Hepatocyte (in vitro differentiated cells): ENCODE data around the gene SMIM10L1. TPM values are rescaled to one million over a fixed set of nuclear protein-coding genes. Genes with fewer than 3 reads are reported as not detected.

Source experiments
- DNase-seq: peaks from one replicate; pipeline ENCODE4 v3.0.0-alpha.2; 2016; ENCODE audit warnings: low spot score
- H2AFZ ChIP-seq: fragments of 200-600 bp; sonication (generic); 2 replicates; pipeline ENCODE4 v1.6.0; 2016; ENCODE audit warnings: antibody characterized with exemption, mild to moderate bottlenecking
- H3K27ac ChIP-seq: fragments of 200-600 bp; sonication (generic); 2 replicates; pipeline ENCODE4 v1.5.1; 2016; ENCODE audit warnings: mild to moderate bottlenecking
- H3K27me3 ChIP-seq: fragments of 200-600 bp; sonication (generic); 2 replicates; pipeline ENCODE4 v1.6.1; 2016
- H3K36me3 ChIP-seq: fragments of 200-600 bp; sonication (generic); replicated peaks from 2 replicates; pipeline ENCODE4 v1.5.1; 2016; ENCODE audit warnings: low read depth; ENCODE audit not compliant: insufficient read depth
- H3K4me1 ChIP-seq: fragments of 200-600 bp; sonication (generic); 2 replicates; pipeline ENCODE4 v1.5.1; 2016; ENCODE audit warnings: mild to moderate bottlenecking, moderate library complexity; ENCODE audit not compliant: insufficient read depth
- H3K4me2 ChIP-seq: fragments of 200-600 bp; sonication (generic); 2 replicates; pipeline ENCODE4 v1.6.0; 2016
- H3K4me3 ChIP-seq: fragments of 200-600 bp; sonication (generic); 2 replicates; pipeline ENCODE4 v1.5.1; 2016; ENCODE audit warnings: mild to moderate bottlenecking
- H3K79me2 ChIP-seq: fragments of 200-600 bp; sonication (generic); 2 replicates; pipeline ENCODE4 v1.6.0; 2017; ENCODE audit warnings: mild to moderate bottlenecking
- H3K9me2 ChIP-seq: fragments of 200-600 bp; sonication (generic); replicated peaks from 2 replicates; pipeline ENCODE4 v1.6.0; 2017; ENCODE audit warnings: mild to moderate bottlenecking; ENCODE audit not compliant: insufficient read depth
- H3K9me3 ChIP-seq: fragments of 200-600 bp; sonication (generic); 2 replicates; pipeline ENCODE4 v1.5.1; 2016; ENCODE audit warnings: low read depth, mild to moderate bottlenecking
- H4K20me1 ChIP-seq: fragments of 200-600 bp; sonication (generic); 2 replicates; pipeline ENCODE4 v1.6.0; 2016; ENCODE audit warnings: mild to moderate bottlenecking; ENCODE audit not compliant: insufficient read depth, poor library complexity, severe bottlenecking
- CTCF ChIP-seq: fragments of 200-600 bp; sonication (generic); IDR thresholded peaks from 2 replicates; pipeline ENCODE4 v1.5.1; 2016; ENCODE audit warnings: antibody characterized with exemption, mild to moderate bottlenecking; ENCODE audit not compliant: poor library complexity
- EZH2 ChIP-seq: fragments of 200-600 bp; sonication (generic); IDR thresholded peaks from 2 replicates; pipeline ENCODE4 v1.6.1; 2016; ENCODE audit warnings: antibody characterized with exemption, mild to moderate bottlenecking, borderline replicate concordance
- EZH2phosphoT487 ChIP-seq: fragments of 200-600 bp; sonication (generic); IDR thresholded peaks from one replicate; pipeline ENCODE4 v1.6.1; 2018; ENCODE audit warnings: antibody characterized with exemption, mild to moderate bottlenecking, low read depth, moderate library complexity; ENCODE audit not compliant: unreplicated experiment, severe bottlenecking
- WGBS: methylation state at CpG from one replicate; pipeline ENCODE4 v1.1.6; 2016; ENCODE audit warnings: low lambda C conversion rate; ENCODE audit errors: missing lambda C conversion rate; 5-methylcytosine and 5-hydroxymethylcytosine counted together
- polyA plus RNA-seq: library from polyadenylated mRNA; unstranded; fragments of >200 nt; fragmentation: Nextera tagmentation; extraction: Ambion mirVana; gene quantifications from 2 replicates; pipeline ENCODE4 v1.2.1, GENCODE V29; 2016
- total RNA-seq: library from RNA; depleted of rRNA; stranded (reverse); fragments of >200 nt; gene quantifications from 2 replicates; pipeline ENCODE4 v1.2.3, GENCODE V29; 2014

SMIM10L1 gene
- total and polyA plus RNA-seq, 2 experiments from 2014 or later, result 8.8 to 13.1 TPM

- Histone ChIP-seq H3K4me1 (no peaks in the 10 kb centered on the region), H3K4me3 (no peak overlapping the region), H4K20me1 (no peaks in the 10 kb centered on the region), H3K9me3 (no peaks in the 10 kb centered on the region), H3K27me3 (no peaks in the 10 kb centered on the region), H3K27ac (no peak overlapping the region), H3K9me2 (no peaks in the 10 kb centered on the region), H2AFZ (no peak overlapping the region), H3K79me2 (no peaks in the 10 kb centered on the region), H3K36me3 (no peaks in the 10 kb centered on the region), H3K4me2 (no peak overlapping the region)
- DNase-seq, result no peak
- no peak for TF ChIP-seq CTCF
- TF ChIP-seq EZH2, result no peak
- TF ChIP-seq EZH2phosphoT487, result no peak
Measured at GRCh38 chr12:11183011-11183410, 12.0 kb downstream of the SMIM10L1 start.

DNA sequence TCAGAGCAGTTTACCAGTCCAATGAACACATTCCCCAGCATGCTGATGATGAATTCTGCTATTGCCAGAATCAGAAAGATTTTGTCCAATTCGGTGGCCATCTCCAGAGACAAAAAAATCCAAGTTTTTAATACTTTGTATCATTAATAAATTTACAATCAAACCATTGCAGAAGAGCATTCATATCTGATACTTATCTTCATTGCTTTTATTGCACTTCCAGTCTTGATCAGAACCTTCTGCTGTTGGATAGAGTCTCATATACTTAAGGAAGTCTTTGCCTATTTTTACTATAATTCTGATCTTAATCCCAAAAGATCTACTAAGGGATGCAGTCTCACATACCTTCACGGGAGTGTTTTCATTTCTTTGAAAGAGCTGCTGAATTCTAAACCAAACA is 15.8 kb downstream of the SMIM10L1 start, which contains the start of gene TAS2R42:
Gene TAS2R42, minus strand, starts transcription at position 101 of the 400 bp plus-strand sequence. Its CDS starts 0 bp downstream, at position 101.
- Histone ChIP-seq H3K9me2 (no peaks in the 10 kb centered on the region), H3K4me1 (no peaks in the 10 kb centered on the region), H3K27me3 (no peaks in the 10 kb centered on the region), H3K27ac (no peak within 1 kb of the TSS), H4K20me1 (no peaks in the 10 kb centered on the region), H2AFZ (no peak within 1 kb of the TSS), H3K79me2 (no peaks in the 10 kb centered on the region), H3K9me3 (no peaks in the 10 kb centered on the region), H3K36me3 (no peaks in the 10 kb centered on the region), H3K4me3 (no peak within 1 kb of the TSS), H3K4me2 (no peak within 1 kb of the TSS)
- WGBS, result 74% methylated on average over 2 of the region's 2 CpGs
- TF ChIP-seq CTCF, result no peak
- no peak for TF ChIP-seq EZH2
- no peak for TF ChIP-seq EZH2phosphoT487
- DNase-seq, result no peak

DNA sequence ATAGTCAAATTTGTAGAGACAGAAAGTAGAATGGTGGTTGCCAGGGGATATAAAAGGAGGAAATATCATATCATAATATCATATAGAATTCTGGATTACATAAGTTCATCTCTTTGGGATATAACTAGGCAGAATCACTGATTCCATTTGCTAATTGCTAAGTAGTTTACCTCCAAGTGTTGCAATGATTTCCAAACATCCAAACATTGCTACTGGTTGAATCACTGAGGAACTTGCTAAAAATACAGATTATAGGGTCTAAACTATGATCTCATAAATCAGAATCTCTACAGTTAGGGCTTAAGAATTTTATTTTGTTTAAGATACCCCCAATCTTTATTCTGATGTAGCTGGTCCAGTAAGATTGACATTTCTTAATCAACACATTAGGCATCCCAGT is 31.8 kb downstream of the SMIM10L1 start:
- no peak overlapping the region for H2AFZ ChIP-seq
- no peaks in the 10 kb centered on the region for H3K36me3 ChIP-seq
- H3K79me2 ChIP-seq, result no peaks in the 10 kb centered on the region
- no peak overlapping the region for H3K4me2 ChIP-seq
- no peaks in the 10 kb centered on the region for H3K9me3 ChIP-seq
- no peak for DNase-seq
- no peaks in the 10 kb centered on the region for H3K4me1 ChIP-seq
- H3K27me3 ChIP-seq, result no peaks in the 10 kb centered on the region
- TF ChIP-seq EZH2 (no peak), EZH2phosphoT487 (no peak), CTCF (no peak)
- no peak overlapping the region for H3K4me3 ChIP-seq
- H3K9me2 ChIP-seq, result no peaks in the 10 kb centered on the region
- no peak overlapping the region for H3K27ac ChIP-seq
- no peaks in the 10 kb centered on the region for H4K20me1 ChIP-seq

- Histone ChIP-seq H3K4me2 (no peak overlapping the region), H3K79me2 (no peaks in the 10 kb centered on the region), H3K4me1 (no peaks in the 10 kb centered on the region), H3K36me3 (no peaks in the 10 kb centered on the region), H3K9me3 (no peaks in the 10 kb centered on the region), H4K20me1 (no peaks in the 10 kb centered on the region), H3K27ac (no peak overlapping the region), H2AFZ (no peak overlapping the region), H3K4me3 (no peak overlapping the region), H3K9me2 (no peaks in the 10 kb centered on the region), H3K27me3 (no peaks in the 10 kb centered on the region)
- DNase-seq, result no peak
- TF ChIP-seq EZH2phosphoT487 (no peak), CTCF (no peak), EZH2 (no peak)
- WGBS, result 90% methylated on average over 3 of the region's 3 CpGs
Measured at GRCh38 chr12:11204173-11204572, 33.2 kb downstream of the SMIM10L1 start.
